D721Med (cell line): Measurements from ENCODE around the gene GGNBP2.

Experiments
- DNase-seq: peaks from one replicate; pipeline ENCODE4 v3.0.0; 2011; ENCODE audit warnings: low spot score; ENCODE audit not compliant: insufficient read length
- FAIRE-seq: peaks from 2 replicates; lab custom pipeline; 2011; peaks lifted over from hg19 to GRCh38; lab: Jason Lieb, UNC
- CTCF ChIP-seq: IDR thresholded peaks from 2 replicates; pipeline ENCODE4 v1.5.1; 2012; ENCODE audit warnings: mild to moderate bottlenecking, control low read depth; ENCODE audit not compliant: insufficient read depth; ENCODE audit errors: missing control alignments

Gene GGNBP2

GRCh38 chr17:36590082-36590481 lies 45.4 kb downstream of the GGNBP2 start:
- DNase-seq (no peak), FAIRE-seq (no peak)
- no peak for TF ChIP-seq CTCF

- DNase-seq (peak; percentile 93), FAIRE-seq (no peak)
- TF ChIP-seq CTCF = peak; percentile 22
Observed at GRCh38 chr17:36591434-36592315, 47.0 kb downstream of the GGNBP2 start, which contains the start of gene DHRS11. TSS of gene DHRS11 (plus strand) at chr17:36591879. CDS start at chr17:36592010, 131 bp downstream.

- no peak for DNase-seq
- FAIRE-seq = no peak
- no peak for TF ChIP-seq CTCF
Observed at GRCh38 chr17:36592316-36592715, 47.6 kb downstream of the GGNBP2 start.

- FAIRE-seq = no peak
- no peak for DNase-seq
- no peak for TF ChIP-seq CTCF
Observed at GRCh38 chr17:36592716-36593321, 48.1 kb downstream of the GGNBP2 start.

GRCh38 chr17:36593656-36594316 lies 49.1 kb downstream of the GGNBP2 start:
- FAIRE-seq = no peak
- DNase-seq = no peak
- TF ChIP-seq CTCF = no peak

- FAIRE-seq (no peak), DNase-seq (no peak)
- no peak for TF ChIP-seq CTCF
Observed at GRCh38 chr17:36594626-36595401, 50.1 kb downstream of the GGNBP2 start.
